ENCODE results near the gene LHX2.

DNA sequence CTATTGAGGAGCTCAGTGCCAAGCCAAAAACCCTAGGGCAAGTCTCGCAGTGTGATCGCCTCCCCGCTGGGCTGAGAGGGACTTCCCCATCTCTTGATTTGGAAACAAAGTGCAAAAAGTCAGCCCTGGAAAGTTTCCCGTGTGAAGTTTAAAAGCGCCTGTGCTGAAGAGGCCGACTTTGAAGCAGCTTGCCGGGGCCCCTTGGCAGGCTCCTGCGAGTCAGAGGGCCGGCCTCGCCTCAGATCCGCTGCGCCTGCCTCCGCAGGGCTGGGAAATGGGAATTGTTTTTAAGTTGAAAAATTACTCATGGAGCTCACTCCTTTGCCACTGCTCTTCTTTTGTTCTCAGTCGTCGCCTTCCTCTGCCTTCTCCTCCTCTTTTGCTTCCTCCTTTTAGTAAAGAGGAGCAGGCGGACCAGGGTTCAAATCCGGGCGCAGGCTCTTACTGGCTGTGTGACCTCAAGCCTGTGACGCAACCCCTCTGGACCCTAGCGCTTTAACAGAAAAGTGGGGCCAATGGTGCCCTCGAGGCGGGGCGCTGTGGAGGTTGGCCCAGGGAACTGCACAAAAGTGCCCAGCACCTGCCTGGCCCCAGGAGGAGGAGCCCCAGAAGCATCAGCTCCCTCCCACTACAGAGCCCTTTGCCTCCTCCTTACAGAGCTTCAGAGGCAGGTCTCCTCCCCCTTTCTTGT lies 14.7 kb upstream of the LHX2 start:
- TF ChIP-seq, protein P1, sequence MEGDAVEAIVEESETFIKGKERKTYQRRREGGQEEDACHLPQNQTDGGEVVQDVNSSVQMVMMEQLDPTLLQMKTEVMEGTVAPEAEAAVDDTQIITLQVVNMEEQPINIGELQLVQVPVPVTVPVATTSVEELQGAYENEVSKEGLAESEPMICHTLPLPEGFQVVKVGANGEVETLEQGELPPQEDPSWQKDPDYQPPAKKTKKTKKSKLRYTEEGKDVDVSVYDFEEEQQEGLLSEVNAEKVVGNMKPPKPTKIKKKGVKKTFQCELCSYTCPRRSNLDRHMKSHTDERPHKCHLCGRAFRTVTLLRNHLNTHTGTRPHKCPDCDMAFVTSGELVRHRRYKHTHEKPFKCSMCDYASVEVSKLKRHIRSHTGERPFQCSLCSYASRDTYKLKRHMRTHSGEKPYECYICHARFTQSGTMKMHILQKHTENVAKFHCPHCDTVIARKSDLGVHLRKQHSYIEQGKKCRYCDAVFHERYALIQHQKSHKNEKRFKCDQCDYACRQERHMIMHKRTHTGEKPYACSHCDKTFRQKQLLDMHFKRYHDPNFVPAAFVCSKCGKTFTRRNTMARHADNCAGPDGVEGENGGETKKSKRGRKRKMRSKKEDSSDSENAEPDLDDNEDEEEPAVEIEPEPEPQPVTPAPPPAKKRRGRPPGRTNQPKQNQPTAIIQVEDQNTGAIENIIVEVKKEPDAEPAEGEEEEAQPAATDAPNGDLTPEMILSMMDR (IDR thresholded peaks at IDR 0.05): no peak
- TF ChIP-seq POLR2A (IDR thresholded peaks at IDR 0.05): no peak
